ENCODE results near the gene ZNF282.
"Not testable (repeated sequence)": the region's sequence is repeated elsewhere in the genome, so short reads cannot be mapped to it uniquely, and the experiment has no call there.

The ZNF282 gene

DNA sequence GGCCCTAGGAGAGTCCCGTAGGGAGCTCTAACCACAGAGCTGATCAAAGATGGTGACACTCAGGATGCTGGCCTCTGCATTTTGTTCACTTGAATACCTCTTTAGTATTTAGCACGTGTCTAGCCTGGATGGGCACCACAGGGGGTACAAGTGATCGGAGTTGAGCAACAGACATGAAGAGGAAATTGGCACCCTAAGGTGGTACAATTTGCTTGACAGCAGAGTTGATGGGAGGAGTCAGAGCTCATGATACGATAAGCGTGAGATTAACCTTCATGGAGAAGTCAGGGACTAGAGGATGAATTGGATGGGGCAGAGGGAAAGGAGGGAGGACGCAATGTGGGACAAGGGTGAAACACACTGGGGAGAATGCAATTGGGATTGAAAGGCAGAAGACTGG lies 34.2 kb downstream of the ZNF282 start:
- Histone ChIP-seq H3K27me3 (peaks cover 4% of the 10 kb centered on the region), H3K4me1 (no peaks in the 10 kb centered on the region), H3K9me3 (no peaks in the 10 kb centered on the region), H3K4me3 (ENCODE audit: low read depth, low read length) (no peak overlapping the region), H3K36me3 (peaks cover 5% of the 10 kb centered on the region)
- no peak for TF ChIP-seq CTCF (IDR thresholded peaks at IDR 0.05; ENCODE audit: low read depth, low read length)
- no peak for DNase-seq

- TF ChIP-seq CTCF (IDR thresholded peaks at IDR 0.05; ENCODE audit: low read depth, low read length) = no peak
- no peaks in the 10 kb centered on the region for H3K9me3 ChIP-seq
Measured at GRCh38 chr7:149232362-149232761, 37.0 kb downstream of the ZNF282 start.

GRCh38 chr7:149233655-149234204 lies 38.4 kb downstream of the ZNF282 start:
- H3K9me3 ChIP-seq, DNase-seq: not testable (repeated sequence)
- peaks cover 11% of the 10 kb centered on the region for H3K27me3 ChIP-seq

More at GRCh38 chr7:149232362-149232761, 37.0 kb downstream of the ZNF282 start:
- Histone ChIP-seq H3K36me3 (no peaks in the 10 kb centered on the region), H3K4me1 (no peaks in the 10 kb centered on the region), H3K4me3 (ENCODE audit: low read depth, low read length) (no peak overlapping the region), H3K27me3 (peaks cover 11% of the 10 kb centered on the region)
- DNase-seq = no peak

GRCh38 chr7:149237502-149237901 lies 42.2 kb downstream of the ZNF282 start:
- Histone ChIP-seq H3K4me3 (ENCODE audit: low read depth, low read length) (no peak overlapping the region), H3K4me1 (0 out of 2 replicates have a peak, but pooled peaks cover 4% of the 10 kb centered on the region), H3K9me3 (no peaks in the 10 kb centered on the region), H3K27me3 (0 out of 2 replicates have a peak, but pooled peaks cover 7% of the 10 kb centered on the region), H3K36me3 (no peaks in the 10 kb centered on the region)
- peak; percentile 29 for DNase-seq
- no peak for TF ChIP-seq CTCF (IDR thresholded peaks at IDR 0.05; ENCODE audit: low read depth, low read length)

More at GRCh38 chr7:149233655-149234204, 38.4 kb downstream of the ZNF282 start:
- H3K4me1 ChIP-seq; H3K36me3 ChIP-seq; H3K4me3 ChIP-seq (ENCODE audit: low read depth, low read length): not testable (repeated sequence)

GRCh38 chr7:149238051-149238450 lies 42.7 kb downstream of the ZNF282 start:
- no peak for TF ChIP-seq CTCF (IDR thresholded peaks at IDR 0.05; ENCODE audit: low read depth, low read length)
- DNase-seq = no peak
- H3K36me3 ChIP-seq = no peaks in the 10 kb centered on the region
- 0 out of 2 replicates have a peak, but pooled peaks cover 4% of the 10 kb centered on the region for H3K4me1 ChIP-seq
- no peaks in the 10 kb centered on the region for H3K9me3 ChIP-seq
- H3K27me3 ChIP-seq = 0 out of 2 replicates have a peak, but pooled peaks cover 7% of the 10 kb centered on the region
- H3K4me3 ChIP-seq (ENCODE audit: low read depth, low read length) = no peak overlapping the region

DNA sequence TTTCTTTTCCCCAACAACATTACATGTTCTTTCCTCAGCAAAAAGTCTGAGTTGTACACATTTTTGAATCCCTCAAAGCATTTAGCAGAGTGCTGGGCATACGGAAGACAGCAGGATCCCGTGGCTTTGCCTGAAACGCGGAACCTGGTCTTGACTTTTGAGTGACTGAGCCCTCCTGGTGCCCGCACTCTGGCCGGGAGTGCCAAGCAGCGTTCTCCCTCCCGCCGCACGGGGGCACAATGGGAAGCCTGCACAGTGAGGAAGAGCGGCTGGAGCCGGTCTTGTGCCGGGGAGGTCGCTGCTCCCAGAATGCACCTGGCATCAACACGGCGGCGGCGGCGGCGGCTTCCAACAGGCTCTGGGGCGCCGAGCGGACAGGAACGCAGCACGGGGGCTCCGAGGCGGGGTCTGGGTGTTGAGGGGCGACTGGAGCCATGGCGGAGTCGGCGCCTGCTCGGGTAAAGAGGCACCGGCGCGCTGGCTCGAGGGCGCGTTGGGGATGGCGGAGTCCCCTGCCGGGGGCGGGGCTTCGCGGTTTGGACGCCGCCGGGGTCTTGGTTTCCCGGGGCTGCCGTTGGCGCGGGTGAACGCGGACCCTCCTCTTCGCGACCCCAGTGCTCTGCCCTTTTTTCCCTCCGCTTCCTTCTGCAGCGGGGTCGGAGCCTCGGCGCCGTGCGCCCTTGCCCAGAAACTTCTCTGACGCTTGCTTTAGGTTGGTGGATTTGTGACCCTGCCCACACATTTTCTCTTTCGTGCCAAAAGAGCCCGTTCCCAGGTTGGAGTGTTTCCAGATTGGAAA lies 44.2 kb downstream of the ZNF282 start, which contains the start of gene ZNF212:
Gene ZNF212 (plus strand): TSS at position 307 of the 799 bp plus-strand sequence. CDS start 128 bp downstream, at position 435.
- peak within 1 kb of the TSS; percentile 97 for H3K4me3 ChIP-seq (ENCODE audit: low read depth, low read length)
- 0 out of 2 replicates have a peak, but pooled peaks cover 7% of the 10 kb centered on the region for H3K27me3 ChIP-seq
- no peaks in the 10 kb centered on the region for H3K9me3 ChIP-seq
- TF ChIP-seq CTCF (IDR thresholded peaks at IDR 0.05; ENCODE audit: low read depth, low read length) = peak; percentile 78
- H3K36me3 ChIP-seq = no peaks in the 10 kb centered on the region
- H3K4me1 ChIP-seq = 0 out of 2 replicates have a peak, but pooled peaks cover 4% of the 10 kb centered on the region
- DNase-seq = peak; percentile 94

Data from BE2C (cell line).